Measurements from ENCODE around the gene NSMCE1.
"Not testable (repeated sequence)": the region's sequence is repeated elsewhere in the genome, so short reads cannot be mapped to it uniquely, and the experiment has no call there.

NSMCE1 gene

GRCh38 chr16:27265982-27266381 lies 2.6 kb downstream of the NSMCE1 start:
- Histone ChIP-seq H3K27ac (ENCODE audit: low read depth, low read length) (no peak overlapping the region), H3K9me3 (ENCODE audit: low read length) (no peaks in the 10 kb centered on the region), H3K27me3 (ENCODE audit: control insufficient read depth in 1 of 2, insufficient read depth in 2 of 2, low read length in 2 of 2) (no peaks in the 10 kb centered on the region), H3K9ac (ENCODE audit: low read length) (no peak overlapping the region), H3K4me3 (ENCODE audit: low read depth in 1 of 2, low read length in 2 of 2) (no peak overlapping the region), H3K4me1 (ENCODE audit: insufficient read depth, low read length) (no peaks in the 10 kb centered on the region), H3K36me3 (ENCODE audit: insufficient read depth, low read length) (peaks cover 6% of the 10 kb centered on the region)

GRCh38 chr16:27264151-27264550 lies 4.4 kb downstream of the NSMCE1 start:
- H3K4me1 ChIP-seq (ENCODE audit: insufficient read depth, low read length): peaks cover 1% of the 10 kb centered on the region
- no peak overlapping the region for H3K27ac ChIP-seq (ENCODE audit: low read depth, low read length)
- no peak overlapping the region for H3K9ac ChIP-seq (ENCODE audit: low read length)

GRCh38 chr16:27262904-27263423 lies 5.6 kb downstream of the NSMCE1 start:
- not testable (repeated sequence) for H3K27ac ChIP-seq (ENCODE audit: low read depth, low read length); H3K9ac ChIP-seq (ENCODE audit: low read length); H3K9me3 ChIP-seq (ENCODE audit: low read length); H3K36me3 ChIP-seq (ENCODE audit: insufficient read depth, low read length); H3K27me3 ChIP-seq (ENCODE audit: control insufficient read depth in 1 of 2, insufficient read depth in 2 of 2, low read length in 2 of 2); H3K4me3 ChIP-seq (ENCODE audit: low read depth in 1 of 2, low read length in 2 of 2)
- H3K4me1 ChIP-seq (ENCODE audit: insufficient read depth, low read length): peaks cover 13% of the 10 kb centered on the region

More at GRCh38 chr16:27264151-27264550, 4.4 kb downstream of the NSMCE1 start:
- Histone ChIP-seq H3K27me3 (ENCODE audit: control insufficient read depth in 1 of 2, insufficient read depth in 2 of 2, low read length in 2 of 2) (no peaks in the 10 kb centered on the region), H3K9me3 (ENCODE audit: low read length) (no peaks in the 10 kb centered on the region), H3K36me3 (ENCODE audit: insufficient read depth, low read length) (peaks cover 6% of the 10 kb centered on the region), H3K4me3 (ENCODE audit: low read depth in 1 of 2, low read length in 2 of 2) (no peak overlapping the region)

GRCh38 chr16:27259710-27260109 lies 8.9 kb downstream of the NSMCE1 start:
- H3K9me3 ChIP-seq (ENCODE audit: low read length): no peaks in the 10 kb centered on the region
- H3K4me3 ChIP-seq (ENCODE audit: low read depth in 1 of 2, low read length in 2 of 2): no peak overlapping the region
- no peaks in the 10 kb centered on the region for H3K27me3 ChIP-seq (ENCODE audit: control insufficient read depth in 1 of 2, insufficient read depth in 2 of 2, low read length in 2 of 2)
- no peak overlapping the region for H3K9ac ChIP-seq (ENCODE audit: low read length)
- no peak overlapping the region for H3K27ac ChIP-seq (ENCODE audit: low read depth, low read length)
- peaks cover 26% of the 10 kb centered on the region for H3K36me3 ChIP-seq (ENCODE audit: insufficient read depth, low read length)
- peaks cover 17% of the 10 kb centered on the region for H3K4me1 ChIP-seq (ENCODE audit: insufficient read depth, low read length)

- Histone ChIP-seq H3K27me3 (ENCODE audit: control insufficient read depth in 1 of 2, insufficient read depth in 2 of 2, low read length in 2 of 2) (no peaks in the 10 kb centered on the region), H3K9ac (ENCODE audit: low read length) (no peak overlapping the region), H3K4me3 (ENCODE audit: low read depth in 1 of 2, low read length in 2 of 2) (no peak overlapping the region), H3K36me3 (ENCODE audit: insufficient read depth, low read length) (peaks cover 20% of the 10 kb centered on the region), H3K4me1 (ENCODE audit: insufficient read depth, low read length) (peaks cover 29% of the 10 kb centered on the region), H3K9me3 (ENCODE audit: low read length) (no peaks in the 10 kb centered on the region), H3K27ac (ENCODE audit: low read depth, low read length) (peak overlapping the region; percentile 36)
Observed at GRCh38 chr16:27258241-27258734, 10.3 kb downstream of the NSMCE1 start.

GRCh38 chr16:27257271-27257670 lies 11.3 kb downstream of the NSMCE1 start:
- no peaks in the 10 kb centered on the region for H3K9me3 ChIP-seq (ENCODE audit: low read length)
- H3K36me3 ChIP-seq (ENCODE audit: insufficient read depth, low read length): peaks cover 20% of the 10 kb centered on the region
- no peak overlapping the region for H3K9ac ChIP-seq (ENCODE audit: low read length)
- no peak overlapping the region for H3K4me3 ChIP-seq (ENCODE audit: low read depth in 1 of 2, low read length in 2 of 2)
- H3K27me3 ChIP-seq (ENCODE audit: control insufficient read depth in 1 of 2, insufficient read depth in 2 of 2, low read length in 2 of 2): no peaks in the 10 kb centered on the region
- peaks cover 29% of the 10 kb centered on the region for H3K4me1 ChIP-seq (ENCODE audit: insufficient read depth, low read length)
- H3K27ac ChIP-seq (ENCODE audit: low read depth, low read length): no peak overlapping the region

GRCh38 chr16:27256861-27257260 lies 11.7 kb downstream of the NSMCE1 start:
- Histone ChIP-seq H3K9me3 (ENCODE audit: low read length) (no peaks in the 10 kb centered on the region), H3K4me3 (ENCODE audit: low read depth in 1 of 2, low read length in 2 of 2) (no peak overlapping the region), H3K36me3 (ENCODE audit: insufficient read depth, low read length) (peaks cover 20% of the 10 kb centered on the region), H3K27ac (ENCODE audit: low read depth, low read length) (no peak overlapping the region), H3K9ac (ENCODE audit: low read length) (no peak overlapping the region), H3K27me3 (ENCODE audit: control insufficient read depth in 1 of 2, insufficient read depth in 2 of 2, low read length in 2 of 2) (no peaks in the 10 kb centered on the region), H3K4me1 (ENCODE audit: insufficient read depth, low read length) (peaks cover 29% of the 10 kb centered on the region)

- H3K36me3 ChIP-seq (ENCODE audit: insufficient read depth, low read length): peaks cover 20% of the 10 kb centered on the region
- no peak overlapping the region for H3K9ac ChIP-seq (ENCODE audit: low read length)
- peak overlapping the region; percentile 5 for H3K27ac ChIP-seq (ENCODE audit: low read depth, low read length)
- H3K4me3 ChIP-seq (ENCODE audit: low read depth in 1 of 2, low read length in 2 of 2): no peak overlapping the region
- no peaks in the 10 kb centered on the region for H3K27me3 ChIP-seq (ENCODE audit: control insufficient read depth in 1 of 2, insufficient read depth in 2 of 2, low read length in 2 of 2)
- peaks cover 29% of the 10 kb centered on the region for H3K4me1 ChIP-seq (ENCODE audit: insufficient read depth, low read length)
- no peaks in the 10 kb centered on the region for H3K9me3 ChIP-seq (ENCODE audit: low read length)
Observed at GRCh38 chr16:27254262-27254811, 14.2 kb downstream of the NSMCE1 start.

- H3K9ac ChIP-seq (ENCODE audit: low read length): no peak overlapping the region
- H3K9me3 ChIP-seq (ENCODE audit: low read length): no peaks in the 10 kb centered on the region
- no peak overlapping the region for H3K4me3 ChIP-seq (ENCODE audit: low read depth in 1 of 2, low read length in 2 of 2)
- H3K27ac ChIP-seq (ENCODE audit: low read depth, low read length): no peak overlapping the region
- H3K27me3 ChIP-seq (ENCODE audit: control insufficient read depth in 1 of 2, insufficient read depth in 2 of 2, low read length in 2 of 2): no peaks in the 10 kb centered on the region
- H3K36me3 ChIP-seq (ENCODE audit: insufficient read depth, low read length): peaks cover 20% of the 10 kb centered on the region
- peaks cover 22% of the 10 kb centered on the region for H3K4me1 ChIP-seq (ENCODE audit: insufficient read depth, low read length)
Observed at GRCh38 chr16:27253526-27253930, 15.0 kb downstream of the NSMCE1 start.

GRCh38 chr16:27252206-27252585 lies 16.4 kb downstream of the NSMCE1 start:
- Histone ChIP-seq H3K36me3 (ENCODE audit: insufficient read depth, low read length) (peaks cover 18% of the 10 kb centered on the region), H3K27me3 (ENCODE audit: control insufficient read depth in 1 of 2, insufficient read depth in 2 of 2, low read length in 2 of 2) (no peaks in the 10 kb centered on the region), H3K4me1 (ENCODE audit: insufficient read depth, low read length) (peaks cover 12% of the 10 kb centered on the region), H3K4me3 (ENCODE audit: low read depth in 1 of 2, low read length in 2 of 2) (no peak overlapping the region), H3K9me3 (ENCODE audit: low read length) (no peaks in the 10 kb centered on the region), H3K27ac (ENCODE audit: low read depth, low read length) (no peak overlapping the region), H3K9ac (ENCODE audit: low read length) (no peak overlapping the region)

- Histone ChIP-seq H3K27me3 (ENCODE audit: control insufficient read depth in 1 of 2, insufficient read depth in 2 of 2, low read length in 2 of 2) (no peaks in the 10 kb centered on the region), H3K9ac (ENCODE audit: low read length) (no peak overlapping the region), H3K4me3 (ENCODE audit: low read depth in 1 of 2, low read length in 2 of 2) (no peak overlapping the region), H3K36me3 (ENCODE audit: insufficient read depth, low read length) (peaks cover 14% of the 10 kb centered on the region), H3K27ac (ENCODE audit: low read depth, low read length) (no peak overlapping the region), H3K9me3 (ENCODE audit: low read length) (no peaks in the 10 kb centered on the region), H3K4me1 (ENCODE audit: insufficient read depth, low read length) (peaks cover 12% of the 10 kb centered on the region)
Observed at GRCh38 chr16:27251541-27252205, 16.9 kb downstream of the NSMCE1 start.

- not testable (repeated sequence) for H3K27ac ChIP-seq (ENCODE audit: low read depth, low read length); H3K9me3 ChIP-seq (ENCODE audit: low read length); H3K4me3 ChIP-seq (ENCODE audit: low read depth in 1 of 2, low read length in 2 of 2); H3K27me3 ChIP-seq (ENCODE audit: control insufficient read depth in 1 of 2, insufficient read depth in 2 of 2, low read length in 2 of 2); H3K36me3 ChIP-seq (ENCODE audit: insufficient read depth, low read length); H3K9ac ChIP-seq (ENCODE audit: low read length)
- H3K4me1 ChIP-seq (ENCODE audit: insufficient read depth, low read length): peaks cover 31% of the 10 kb centered on the region
Observed at GRCh38 chr16:27248886-27249285, 19.7 kb downstream of the NSMCE1 start.
